ENCODE data around the gene ZNF22.

GRCh38 chr10:44954042-44954441 is 46.7 kb upstream of the ZNF22 start:
- TF ChIP-seq CTCF (conservative IDR thresholded peaks at IDR 0.05; ENCODE audit: low read depth, low read length) (no peak), EZH2 (IDR thresholded peaks at IDR 0.05; ENCODE audit: borderline replicate concordance, low read depth, low read length, poor library complexity, severe bottlenecking) (no peak)

Measured in A673 (cell line).